Stimulated activated CD8-positive, alpha-beta memory T cell treated with anti-CD3 and anti-CD28 coated beads, Interleukin-4, amount 100 ng/mL, for 48 hours (primary cell): ENCODE results near the gene GOLGA1.
"Not testable (repeated sequence)": the region's sequence is repeated elsewhere in the genome, so short reads cannot be mapped to it uniquely, and the experiment has no call there.

Source experiments
- DNase-seq: peaks from one replicate; pipeline ENCODE4 v3.0.0-alpha.2; 2020

The GOLGA1 gene, protein sequence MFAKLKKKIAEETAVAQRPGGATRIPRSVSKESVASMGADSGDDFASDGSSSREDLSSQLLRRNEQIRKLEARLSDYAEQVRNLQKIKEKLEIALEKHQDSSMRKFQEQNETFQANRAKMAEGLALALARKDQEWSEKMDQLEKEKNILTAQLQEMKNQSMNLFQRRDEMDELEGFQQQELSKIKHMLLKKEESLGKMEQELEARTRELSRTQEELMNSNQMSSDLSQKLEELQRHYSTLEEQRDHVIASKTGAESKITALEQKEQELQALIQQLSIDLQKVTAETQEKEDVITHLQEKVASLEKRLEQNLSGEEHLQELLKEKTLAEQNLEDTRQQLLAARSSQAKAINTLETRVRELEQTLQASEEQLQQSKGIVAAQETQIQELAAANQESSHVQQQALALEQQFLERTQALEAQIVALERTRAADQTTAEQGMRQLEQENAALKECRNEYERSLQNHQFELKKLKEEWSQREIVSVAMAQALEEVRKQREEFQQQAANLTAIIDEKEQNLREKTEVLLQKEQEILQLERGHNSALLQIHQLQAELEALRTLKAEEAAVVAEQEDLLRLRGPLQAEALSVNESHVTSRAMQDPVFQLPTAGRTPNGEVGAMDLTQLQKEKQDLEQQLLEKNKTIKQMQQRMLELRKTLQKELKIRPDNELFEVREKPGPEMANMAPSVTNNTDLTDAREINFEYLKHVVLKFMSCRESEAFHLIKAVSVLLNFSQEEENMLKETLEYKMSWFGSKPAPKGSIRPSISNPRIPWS

DNA sequence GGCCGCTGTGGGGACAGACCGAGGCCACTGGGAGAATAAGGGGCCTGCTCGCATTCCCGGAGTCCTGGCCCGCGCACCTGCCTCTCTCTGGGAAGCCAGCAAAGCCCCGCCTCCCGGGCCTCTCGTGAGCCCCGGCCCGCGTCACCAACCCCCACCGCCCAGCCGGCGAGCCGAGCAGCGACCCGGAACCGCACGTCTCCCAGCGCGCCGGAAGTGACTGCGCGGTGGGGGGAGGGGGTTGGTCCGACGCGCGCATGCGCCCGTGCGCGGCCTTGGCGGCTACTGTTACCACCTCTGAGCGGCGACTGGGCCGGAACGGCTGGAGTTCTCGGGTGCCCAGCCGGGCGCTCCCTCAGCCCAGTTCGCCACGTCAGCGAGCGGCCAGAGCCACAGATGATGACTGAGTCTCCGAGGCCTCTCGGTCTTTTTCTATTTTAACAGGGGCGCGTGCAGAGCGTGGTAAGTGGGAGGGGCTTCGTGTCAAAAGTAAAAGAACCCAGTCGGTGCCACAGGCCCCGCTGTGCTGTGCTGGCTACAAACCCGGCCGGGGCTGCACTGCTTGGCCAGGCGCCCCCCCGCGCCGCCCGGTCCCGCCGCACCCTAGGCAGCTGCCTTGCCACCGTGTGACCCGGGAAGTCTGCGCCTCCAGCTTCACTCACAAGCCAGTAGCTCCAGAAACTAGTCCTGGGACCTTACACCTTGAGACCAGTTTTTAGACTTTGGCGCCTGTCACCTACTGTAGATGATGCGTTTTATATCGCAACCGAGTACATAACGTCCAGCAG is at the start of gene GOLGA1:
Gene GOLGA1, minus strand, starts transcription at position 190 of the 785 bp plus-strand sequence. CDS start 2,372 bp downstream, outside the sequence.
- DNase-seq: peak; percentile 93

DNA sequence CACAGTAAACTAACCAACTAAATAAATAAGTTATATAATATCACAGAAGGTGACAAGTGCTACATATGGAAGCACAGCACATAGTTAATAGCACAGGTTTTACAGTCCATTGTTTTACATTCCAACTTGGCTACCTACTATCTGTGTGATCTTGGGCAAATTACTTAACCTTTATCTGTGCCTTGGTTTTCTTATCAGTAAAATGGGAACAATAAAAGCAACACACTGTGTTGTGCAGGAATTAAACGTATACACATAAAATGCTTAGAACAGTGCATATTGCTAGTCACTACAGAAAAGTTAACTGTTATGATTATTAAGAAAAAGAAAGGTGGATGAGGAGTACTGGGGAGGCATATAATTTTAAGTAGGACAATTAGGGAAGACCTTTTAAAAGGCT is 42.8 kb upstream of the GOLGA1 start:
- no peak for DNase-seq

DNA sequence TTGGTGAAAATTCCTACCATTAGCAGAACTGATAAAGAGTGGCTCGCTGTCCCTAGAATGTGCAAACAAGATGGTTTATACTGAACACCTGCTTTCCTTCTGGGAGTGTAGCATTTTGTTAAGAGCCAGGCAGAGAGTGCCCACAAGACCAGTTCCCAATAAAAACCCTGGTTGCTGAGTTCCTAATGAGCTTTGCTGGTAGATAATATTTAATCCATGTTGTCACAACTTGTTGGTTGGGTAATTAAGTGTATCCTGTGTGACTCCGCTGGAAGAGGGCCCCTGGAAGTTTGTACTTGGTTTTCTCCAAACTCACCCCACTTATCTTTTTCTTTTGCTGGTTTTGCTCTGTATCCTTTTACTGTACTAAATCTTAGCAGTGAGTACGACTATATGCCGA is 39.5 kb upstream of the GOLGA1 start:
- DNase-seq: no peak

DNA sequence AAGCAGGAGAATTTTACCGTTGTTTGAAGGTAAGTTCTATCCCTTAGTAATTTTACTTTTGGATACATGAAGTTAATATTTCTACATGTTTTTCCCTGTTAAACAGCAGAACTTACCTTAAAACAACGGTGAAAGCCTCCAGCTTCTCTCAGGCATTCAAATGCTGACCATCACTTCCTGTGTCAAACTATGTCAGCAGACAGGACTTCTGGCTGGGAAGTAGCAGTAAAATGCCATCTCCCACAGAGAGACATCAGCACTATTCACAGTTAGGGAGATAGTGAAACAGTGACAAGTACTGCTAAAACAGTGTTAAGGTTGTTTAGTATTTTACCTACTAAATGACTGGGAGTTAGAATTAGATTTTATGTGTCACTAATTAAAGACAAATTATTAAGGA is 34.2 kb upstream of the GOLGA1 start:
- no peak for DNase-seq

DNA sequence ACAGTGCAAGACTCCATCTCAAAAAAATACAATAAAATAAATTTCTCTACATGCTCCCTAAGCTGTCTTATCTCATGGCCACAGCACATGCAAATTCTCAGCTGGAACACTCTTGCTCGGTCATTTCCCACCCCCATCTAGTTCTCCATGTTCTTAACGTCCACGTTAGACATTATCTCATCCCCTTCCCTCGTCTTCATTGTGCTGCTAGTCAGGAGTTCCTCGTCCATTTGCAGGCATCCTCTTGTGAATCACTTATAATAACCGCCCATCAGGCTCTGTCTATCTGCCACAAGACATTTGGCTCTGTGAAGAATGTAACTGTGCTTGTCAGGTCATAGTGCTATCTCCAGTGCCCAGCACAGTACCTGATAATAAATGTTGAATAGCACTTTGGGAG is 32.9 kb upstream of the GOLGA1 start:
- DNase-seq: no peak

DNA sequence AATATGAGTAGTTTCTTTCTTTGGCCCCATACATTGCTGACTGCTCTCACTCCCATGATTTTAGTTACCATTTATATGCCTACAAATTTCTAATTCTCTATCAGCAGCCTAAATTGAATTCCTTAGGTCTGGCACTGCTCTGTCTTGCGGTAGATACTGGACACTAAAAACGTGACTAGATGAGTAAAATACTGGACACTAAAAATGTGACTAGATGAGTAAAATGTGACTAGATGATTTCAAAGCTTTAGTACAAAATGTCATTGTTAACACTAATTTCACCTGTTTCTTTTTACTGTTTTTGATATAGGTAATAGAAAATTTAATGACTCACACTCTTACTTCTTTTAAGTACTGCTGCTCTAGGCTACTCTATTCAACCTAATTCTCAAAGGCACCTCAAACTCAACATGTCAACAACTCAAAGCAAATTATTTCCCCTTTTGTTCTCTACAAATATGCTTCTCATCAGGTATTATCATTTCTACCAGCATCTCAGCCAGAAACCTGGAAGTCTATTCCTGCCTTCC is 31.4 kb upstream of the GOLGA1 start:
- DNase-seq: no peak

DNA sequence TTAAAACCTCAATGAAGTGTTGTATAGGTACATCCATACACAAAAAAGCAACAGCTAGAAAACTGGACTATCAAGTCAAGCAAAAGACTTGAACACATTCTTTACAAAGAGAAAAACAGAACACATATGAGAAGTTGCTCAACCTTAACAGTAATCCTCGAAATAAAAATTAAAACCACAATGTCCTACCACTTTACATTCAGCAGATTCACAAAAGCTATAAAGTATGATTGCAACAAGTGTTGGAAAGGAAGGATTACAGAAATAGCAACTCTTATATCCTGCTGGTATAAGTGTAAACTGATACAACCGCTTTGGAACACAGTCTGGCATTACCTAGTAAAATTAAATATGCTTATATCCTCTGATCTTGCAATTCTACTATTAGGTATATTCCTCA is 28.5 kb upstream of the GOLGA1 start:
- no peak for DNase-seq

DNA sequence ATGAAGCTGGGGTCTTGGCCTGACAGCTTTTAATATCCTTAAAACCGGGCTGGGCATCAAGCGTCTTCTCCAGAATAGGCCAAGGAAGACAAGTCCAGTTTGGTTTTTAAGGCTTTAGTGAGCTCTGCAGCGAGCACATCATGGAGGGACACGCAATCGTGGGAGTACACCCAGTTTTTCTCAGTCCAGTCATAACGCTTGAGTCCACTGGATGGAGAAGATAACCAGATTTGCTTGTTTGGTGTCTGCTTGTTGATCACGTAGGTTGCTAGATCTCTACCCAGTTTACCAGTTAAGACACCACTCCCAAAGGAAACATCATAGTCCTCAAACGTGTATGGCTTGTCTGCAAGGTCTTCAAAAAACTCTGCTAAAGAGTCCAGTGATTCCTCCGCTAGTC is 27.4 kb upstream of the GOLGA1 start:
- DNase-seq: no peak

DNA sequence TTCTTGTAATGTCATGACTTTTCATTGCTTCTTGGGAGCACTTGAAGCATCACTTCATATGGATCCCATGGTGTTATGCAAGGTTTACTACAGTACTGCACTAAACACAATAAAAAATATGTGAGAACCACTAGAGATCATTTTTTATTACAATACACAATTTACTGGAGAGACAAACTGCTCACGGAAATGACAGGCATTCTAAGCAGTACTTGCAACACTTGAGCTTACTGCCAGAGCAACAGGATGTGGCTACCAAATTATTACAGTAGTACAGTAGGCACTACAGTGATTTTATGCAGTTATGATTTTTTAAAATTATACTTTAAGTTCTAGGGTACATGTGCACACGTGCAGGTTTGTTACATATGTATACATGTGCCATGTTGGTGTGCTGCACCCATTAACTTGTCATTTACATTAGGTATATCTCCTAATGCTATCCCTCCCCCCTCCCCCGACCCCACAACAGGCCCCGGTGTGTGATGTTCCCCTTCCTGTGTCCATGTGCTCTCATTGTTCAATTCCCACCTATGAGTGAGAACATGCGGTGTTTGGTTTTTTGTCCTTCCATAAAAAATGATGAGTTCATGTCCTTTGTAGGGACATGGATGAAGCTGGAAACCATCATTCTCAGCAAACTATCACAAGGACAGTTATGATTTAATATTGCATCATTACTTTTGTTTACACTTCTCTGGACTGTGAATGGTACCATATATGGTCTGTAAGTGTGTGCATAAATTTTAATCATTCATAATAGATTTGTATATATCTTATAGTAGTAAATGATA is 25.1 kb upstream of the GOLGA1 start:
- not testable (repeated sequence) for DNase-seq

DNA sequence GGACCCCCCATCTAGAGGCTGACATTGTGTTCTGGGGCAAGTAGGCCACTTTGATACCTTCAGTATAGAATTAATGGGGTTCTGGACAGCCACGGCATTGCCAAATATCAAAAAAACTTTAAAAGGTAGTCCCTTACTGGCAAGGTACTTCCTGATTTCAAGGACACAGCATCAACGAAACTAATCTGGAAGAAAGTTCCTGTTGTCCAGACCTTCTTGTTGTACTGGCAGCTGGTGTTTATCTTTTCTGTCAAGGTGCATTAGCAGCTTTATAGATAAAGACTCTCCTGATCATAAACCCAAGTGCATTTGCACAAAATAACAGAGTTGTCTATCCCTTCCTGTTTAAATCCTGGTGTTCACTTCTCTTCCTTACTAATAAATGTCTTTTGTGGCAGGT is 23.7 kb upstream of the GOLGA1 start:
- DNase-seq: no peak

DNA sequence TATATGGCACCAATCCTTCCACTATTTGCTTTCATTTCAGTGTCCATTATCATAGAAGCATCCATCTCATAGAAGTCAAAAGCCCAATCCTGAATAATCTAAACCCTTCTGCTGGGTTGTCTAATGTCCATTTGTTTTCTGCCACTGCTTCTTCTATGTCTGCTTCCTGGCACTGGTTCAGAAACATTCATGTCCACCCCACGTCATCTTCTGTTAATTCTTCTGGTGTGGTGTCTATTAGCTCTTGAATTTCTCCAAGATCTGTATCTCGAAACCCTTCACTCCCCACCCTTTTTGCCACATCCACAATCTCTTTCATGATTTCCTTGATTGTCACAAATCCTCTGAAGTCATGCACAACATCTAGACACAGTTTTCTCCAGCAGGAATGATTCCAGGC is 23.2 kb upstream of the GOLGA1 start:
- no peak for DNase-seq

DNA sequence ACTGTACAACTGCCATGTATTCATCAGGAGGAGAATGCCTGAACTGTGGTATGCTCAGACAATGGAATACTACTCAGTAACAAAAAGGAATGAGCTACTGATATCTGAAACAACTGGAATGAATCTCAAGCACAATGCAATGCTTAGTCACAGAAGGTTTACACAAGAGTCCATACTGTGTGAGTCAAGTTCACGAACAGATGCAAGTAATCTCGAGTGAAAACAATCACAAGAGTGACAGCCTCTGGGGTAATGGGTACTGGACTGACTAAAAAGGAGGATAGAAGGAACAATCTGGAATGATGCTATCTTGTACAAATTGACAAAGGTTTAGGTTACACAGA is 19.5 kb upstream of the GOLGA1 start:
- no peak for DNase-seq

DNA sequence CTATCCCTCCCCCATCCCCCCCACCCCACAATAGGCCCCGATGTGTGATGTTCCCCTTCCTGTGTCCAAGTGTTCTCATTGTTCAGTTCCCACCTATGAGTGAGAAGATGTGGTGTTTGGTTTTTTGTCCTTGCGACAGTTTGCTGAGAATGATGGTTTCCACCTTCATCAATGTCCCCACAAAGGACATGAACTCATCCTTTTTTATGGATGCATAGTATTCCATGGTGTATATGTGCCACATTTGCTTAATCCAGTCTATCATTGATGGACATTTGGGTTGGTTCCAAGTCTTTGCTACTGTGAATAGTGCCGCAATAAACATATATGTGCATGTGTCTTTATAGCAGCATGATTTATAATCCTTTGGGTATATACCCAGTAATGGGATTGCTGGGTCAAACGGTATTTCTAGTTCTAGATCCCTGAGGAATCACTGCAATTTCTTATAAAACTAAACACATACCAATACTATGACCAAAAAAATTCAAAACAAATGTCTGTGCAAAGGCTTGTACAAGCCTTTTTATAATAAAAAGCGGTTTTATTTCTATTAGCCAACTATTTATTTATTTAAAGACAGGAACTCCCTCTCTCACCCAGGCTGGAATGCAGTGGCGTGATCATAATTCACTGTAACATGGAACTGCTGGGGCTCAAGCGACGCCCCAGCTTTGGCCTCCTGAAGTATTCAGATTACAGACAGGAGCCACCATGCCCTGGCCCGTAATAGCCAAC is 19.0 kb upstream of the GOLGA1 start:
- not testable (repeated sequence) for DNase-seq

DNA sequence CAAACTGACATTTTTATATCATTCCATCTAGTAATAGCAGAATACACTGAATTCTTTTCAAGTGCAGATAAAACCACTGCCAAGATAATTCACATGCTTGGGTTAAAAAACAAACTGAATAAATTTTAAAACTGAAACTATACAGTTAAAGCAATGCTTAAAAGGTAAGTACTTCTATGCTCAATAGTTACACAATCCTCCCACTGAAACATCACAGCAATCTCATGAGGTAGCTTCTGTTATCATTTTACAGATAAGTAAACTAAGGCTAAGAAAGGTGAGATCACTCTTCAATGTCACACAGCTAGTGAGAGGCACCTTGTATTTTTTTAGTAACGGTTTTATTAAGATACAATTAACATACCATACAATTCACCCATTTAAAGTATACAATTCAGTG is 13.4 kb upstream of the GOLGA1 start:
- DNase-seq: no peak

DNA sequence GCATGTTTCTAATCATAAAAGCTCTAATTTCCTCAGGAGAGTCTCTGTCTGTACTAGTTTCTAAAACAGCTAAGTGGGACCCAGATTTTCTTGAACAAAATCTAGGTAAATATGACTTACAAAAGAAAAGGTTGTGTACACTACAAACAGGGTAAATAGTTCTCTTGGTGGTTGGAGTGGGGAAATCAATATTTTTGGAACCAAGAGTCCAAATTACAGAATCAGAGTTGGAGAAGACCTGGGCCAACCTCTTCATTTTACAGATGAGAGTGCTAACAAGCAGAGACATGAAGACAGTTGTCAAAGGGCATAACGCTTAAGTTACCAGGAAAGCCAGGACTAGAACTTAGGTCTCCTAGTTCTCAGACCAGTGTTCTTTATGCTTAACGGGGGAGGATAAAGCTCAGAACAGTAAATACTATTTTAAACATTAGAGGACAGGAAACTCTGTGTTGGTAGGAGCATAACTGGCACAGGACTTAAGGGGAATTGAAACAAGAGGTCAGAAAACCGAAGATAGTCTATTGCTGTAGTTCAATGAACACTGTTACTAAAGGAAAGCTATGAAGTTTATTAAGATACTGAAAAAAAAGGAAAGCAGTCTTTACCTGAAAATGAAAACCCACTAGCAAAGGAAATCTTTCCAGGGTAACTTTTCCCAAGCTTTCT is 9.3 kb upstream of the GOLGA1 start:
- no peak for DNase-seq

DNA sequence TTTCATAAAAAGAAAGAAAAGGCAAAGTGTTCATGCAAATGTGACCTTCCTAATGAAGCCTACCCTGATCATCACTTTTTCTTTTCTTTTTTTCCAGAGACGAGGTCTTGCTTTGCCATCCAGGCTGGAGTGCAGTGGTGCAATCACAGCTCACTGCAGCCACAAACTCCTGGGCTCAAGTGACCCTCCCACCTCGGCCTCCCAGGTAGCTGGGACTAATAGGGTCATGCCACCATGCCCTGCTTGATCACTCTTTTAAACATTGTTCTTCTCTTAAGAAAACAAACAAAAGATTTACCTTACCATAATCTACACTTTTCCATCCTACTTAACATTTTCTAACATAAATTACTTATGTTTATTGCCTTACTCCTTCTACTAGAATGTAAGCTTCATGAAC is 8.5 kb upstream of the GOLGA1 start:
- DNase-seq: no peak

DNA sequence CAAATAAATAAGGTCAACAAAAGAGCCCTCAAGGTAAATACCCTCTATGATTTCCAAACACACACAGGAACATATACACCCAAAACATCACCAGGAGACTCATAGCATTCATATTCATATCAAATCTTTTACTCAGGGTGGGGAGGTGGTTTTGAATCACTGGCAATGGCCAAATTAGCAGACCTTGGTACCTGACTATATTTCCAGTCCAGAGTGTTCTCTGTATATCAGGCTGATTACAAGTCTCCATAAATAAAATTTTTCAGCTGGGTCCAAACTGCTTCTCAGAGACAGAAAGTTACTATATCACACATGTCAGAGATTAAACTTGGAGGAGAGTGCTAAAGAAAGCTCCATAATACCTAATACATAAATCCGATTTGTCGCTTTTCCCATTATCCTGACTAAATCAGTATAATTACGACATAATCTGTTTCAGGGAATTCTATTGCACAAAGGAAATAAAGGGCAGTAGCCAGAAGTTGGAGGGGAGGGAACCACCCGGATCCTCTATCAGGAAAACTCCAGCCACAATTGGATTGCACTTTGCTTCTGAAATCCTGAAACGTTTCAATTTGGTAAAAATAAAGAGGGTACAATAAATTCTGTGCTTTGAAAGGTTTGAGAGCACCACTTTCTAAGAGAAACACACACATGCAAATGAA is 7.0 kb upstream of the GOLGA1 start:
- no peak for DNase-seq

DNA sequence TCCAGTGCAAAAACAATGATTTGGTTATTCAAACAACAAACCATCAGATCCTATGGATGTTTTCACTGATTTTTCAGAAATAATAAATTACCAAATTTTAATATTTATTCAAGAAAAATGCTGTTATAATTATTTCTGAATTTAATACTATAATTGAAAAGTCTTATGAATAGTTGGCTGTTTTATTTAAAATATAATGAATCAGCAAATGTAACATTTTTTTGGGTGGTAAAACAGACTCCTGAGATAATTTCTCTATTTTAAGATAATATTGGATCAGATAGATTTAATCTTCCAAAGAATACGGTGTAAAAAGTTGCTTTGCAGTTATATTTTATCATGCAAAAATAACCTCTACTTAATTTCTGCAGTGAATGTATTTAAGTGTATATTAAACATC is 5.3 kb upstream of the GOLGA1 start:
- no peak for DNase-seq

DNA sequence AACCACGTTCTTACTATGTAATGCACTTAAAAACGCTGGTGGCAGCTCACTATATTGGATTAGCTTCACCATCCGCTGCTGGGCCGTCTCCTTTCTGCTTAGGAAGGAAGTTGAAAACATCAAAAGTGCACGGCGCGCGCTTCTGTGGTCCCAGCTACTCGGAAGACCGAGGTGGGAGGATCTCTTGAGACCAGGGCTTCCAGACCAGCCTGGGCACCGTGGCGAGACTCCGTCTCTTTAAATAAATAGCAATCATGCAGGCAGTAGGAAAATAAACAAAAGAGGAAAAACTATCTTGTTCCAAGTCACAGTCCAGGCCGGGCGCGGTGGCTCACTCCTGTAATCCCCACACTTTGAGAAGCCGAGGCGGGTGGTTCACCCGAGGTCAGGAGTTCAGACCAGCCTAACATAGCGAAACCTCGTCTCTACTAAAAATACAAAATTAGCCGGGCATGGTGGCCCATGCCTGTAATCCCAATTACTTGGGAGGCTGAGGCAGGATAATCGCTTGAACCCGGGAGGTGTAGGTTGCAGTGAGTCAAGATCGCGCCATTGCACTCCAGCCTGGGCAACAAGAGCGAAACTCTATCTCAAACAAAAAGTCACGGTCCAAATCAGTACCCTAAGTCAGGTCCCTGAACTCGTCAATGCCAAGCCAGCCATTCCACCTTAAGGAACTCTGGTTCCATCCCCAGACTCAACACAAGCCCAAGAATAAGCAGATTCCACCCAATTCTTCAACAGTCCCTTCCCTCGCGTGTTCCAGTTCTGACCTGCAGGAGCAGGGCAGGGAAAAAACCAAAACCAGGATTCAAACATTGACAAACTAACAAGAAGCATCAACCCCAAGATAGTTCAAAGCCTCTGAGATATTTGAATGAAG is 1.0 kb upstream of the GOLGA1 start:
- peak; percentile 77 for DNase-seq

DNA sequence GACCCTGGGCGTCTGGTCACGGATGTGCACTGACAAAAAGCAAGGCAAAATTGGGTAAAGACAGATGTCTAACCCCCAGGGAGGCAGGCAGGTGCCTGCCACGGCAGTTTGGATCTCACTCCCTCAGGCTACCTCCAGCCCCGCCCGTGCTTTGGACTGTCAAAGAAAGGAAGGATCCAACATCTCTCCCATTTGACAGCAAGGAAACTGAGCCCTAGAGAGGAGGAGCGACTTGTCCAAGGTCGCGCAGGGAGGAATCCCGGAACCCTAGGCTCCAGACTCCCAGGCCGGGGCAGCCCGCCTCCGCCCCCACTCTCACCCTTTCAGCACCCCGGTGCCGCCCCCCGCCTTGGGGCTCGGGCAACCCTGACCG is 376 bp downstream of the GOLGA1 start:
- no peak for DNase-seq
